CD1c-positive myeloid dendritic cell (primary cell): ENCODE data around the gene PGM5.

ENCODE experiments used
- DNase-seq: peaks from one replicate; pipeline ENCODE4 v3.0.0-alpha.2; 2016; ENCODE audit errors: extremely low spot score

Gene PGM5

GRCh38 chr9:68537616-68537880 is 181.1 kb downstream of the PGM5 start:
- no peak for DNase-seq

- DNase-seq: no peak
Observed at GRCh38 chr9:68538200-68538599, 181.8 kb downstream of the PGM5 start.

DNA sequence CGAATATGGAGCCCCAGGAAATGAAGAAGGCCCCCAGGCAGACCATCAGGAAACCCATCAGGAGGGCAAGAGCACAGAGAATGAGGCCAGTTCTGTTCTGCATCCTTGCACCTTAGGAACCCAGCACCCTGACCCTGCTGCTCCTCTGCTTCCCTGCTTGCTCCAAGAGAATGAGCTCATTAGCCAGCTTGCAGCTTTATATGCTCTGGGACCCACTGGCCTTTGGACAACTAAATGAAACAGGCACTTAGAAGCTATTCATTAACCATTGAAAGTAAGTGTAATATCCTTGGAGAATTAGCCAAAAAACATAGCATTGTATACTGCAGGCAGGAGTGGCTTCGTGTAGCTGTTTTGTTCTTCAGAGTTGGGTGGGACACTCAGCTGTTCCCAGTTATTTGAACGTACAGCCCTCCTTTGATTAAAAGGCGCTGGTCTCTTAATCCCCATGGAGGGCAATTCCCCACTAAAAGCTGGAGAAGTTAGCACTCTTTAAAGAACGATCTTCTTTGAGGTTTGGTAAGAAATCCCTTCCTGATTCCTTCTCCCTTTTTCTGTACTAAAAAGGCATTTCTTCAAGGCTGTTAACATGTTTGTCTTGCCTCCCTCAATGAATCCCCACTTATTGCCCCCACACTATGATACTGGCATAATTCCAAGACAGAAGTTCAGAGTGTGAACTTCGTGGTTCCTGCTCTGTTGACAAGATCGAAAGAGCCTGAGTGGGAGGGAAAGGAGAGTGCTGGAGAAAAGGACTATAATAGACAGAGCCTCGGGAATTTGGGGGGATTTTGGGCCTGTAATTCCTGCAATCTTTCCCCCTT is 184.5 kb downstream of the PGM5 start, which contains the start of gene TMEM252:
TMEM252 (minus strand) TSS at position 172 of the 824 bp plus-strand sequence; CDS start at position 103, 69 bp downstream.
- peak; percentile 13 for DNase-seq

GRCh38 chr9:68541568-68541967 is 185.2 kb downstream of the PGM5 start:
- peak; percentile 17 for DNase-seq

DNA sequence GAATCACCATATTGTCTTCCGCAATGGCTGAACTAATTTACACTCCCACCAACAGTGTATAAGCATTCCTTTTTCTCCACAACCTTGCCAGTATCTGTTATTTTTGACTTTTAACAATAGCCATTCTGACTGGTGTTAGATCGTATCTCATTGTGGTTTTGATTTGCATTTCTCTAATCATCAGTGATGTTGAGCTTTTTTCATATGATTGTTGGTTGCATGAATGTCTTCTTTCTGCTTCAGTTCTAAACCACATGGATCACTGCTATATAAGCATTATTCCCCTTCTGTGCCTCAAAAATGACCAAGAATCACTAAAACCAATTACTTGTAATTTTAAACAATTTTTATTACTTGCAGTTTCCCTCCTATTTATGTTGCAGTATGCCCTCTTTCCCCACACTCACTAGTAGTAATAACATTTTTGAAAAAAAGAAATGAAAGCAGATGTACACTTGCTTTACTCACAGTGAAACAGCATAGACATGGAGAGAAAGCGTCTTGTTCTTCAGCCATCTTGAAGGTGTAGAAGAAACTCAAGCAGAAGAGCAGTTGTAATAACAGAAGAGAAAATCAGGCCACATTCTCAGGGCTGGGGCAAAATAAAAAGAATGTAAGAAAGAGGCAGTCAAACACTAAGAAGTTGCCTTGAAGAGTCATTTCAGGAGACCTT is 188.8 kb downstream of the PGM5 start:
- no peak for DNase-seq

DNA sequence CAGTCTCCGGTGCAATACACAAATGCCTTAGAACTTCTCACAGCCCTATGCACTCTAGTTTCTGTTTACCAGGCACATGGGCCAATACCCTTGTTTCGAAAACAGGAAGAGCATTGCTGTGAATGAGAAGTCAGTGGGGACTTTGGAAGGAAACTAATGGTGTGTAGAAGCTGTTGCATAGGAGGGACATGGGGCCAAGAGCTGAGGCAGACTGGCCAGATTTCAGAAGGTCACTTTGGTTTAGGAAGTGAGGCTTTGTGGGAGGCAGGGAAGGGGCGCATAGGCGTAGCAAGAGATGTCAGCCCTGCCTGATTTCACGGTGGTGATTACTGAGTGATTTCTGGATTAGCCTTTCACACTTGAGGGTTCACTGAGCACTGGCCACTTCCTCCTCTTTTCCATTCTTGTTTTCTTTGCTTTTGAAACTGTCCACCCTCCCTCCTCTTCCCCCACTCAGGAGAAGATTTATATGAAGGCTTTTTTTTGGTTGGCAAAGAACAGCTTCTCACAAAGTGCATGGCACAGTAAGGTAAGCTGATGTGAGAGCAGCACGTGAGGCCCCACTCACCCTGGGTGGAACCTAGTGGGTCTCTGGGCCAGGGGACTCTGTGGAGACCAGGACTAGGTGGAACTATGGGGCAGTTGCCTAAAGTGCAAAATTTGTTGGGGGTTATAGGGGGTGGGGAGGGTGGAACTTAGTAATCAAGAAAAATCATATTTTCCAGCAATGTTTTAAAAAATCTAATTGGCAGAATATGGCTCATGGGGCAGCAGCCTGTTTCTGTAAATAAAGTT is 190.4 kb downstream of the PGM5 start:
- peak; percentile 94 for DNase-seq

DNA sequence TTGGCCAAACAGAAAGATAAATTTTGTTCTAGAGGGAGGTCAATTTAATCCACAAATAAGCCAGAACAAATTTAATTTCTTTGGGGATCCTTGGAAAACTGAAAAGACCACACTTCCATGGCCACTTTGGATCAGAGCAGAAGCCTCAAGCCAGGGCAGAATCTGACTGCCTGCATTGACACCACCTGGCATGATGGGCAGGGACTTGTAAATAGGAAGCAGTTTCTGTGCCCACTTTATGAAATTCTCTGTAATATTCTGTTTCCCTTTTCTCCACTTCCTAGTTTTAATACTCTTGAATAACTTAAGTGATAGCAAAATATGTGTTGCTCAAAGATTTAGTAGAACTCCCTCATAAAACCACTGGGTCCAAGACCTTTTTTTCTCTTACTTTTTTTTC is 191.0 kb downstream of the PGM5 start:
- peak; percentile 87 for DNase-seq

DNA sequence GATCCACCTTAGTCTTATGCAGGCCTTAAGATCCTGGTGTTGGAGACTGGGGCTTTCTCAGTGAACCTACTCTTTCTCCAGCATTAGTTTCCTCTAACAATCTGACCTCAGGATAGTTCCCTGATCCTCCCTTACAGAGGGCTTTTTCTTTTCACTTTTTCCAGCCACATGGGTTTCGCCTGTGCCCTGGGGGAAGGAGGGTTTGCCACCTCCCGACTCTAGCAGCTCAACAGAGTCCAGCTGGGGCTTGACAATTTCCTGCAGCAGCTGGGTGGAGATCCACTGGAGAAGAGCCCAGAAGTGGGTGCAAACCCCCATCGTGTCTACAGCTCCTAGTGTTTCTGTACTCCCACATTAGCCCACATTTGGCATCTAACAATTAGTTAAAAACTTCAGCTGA is 191.8 kb downstream of the PGM5 start:
- no peak for DNase-seq

GRCh38 chr9:68551191-68551590 is 194.8 kb downstream of the PGM5 start:
- DNase-seq: peak; percentile 46

DNA sequence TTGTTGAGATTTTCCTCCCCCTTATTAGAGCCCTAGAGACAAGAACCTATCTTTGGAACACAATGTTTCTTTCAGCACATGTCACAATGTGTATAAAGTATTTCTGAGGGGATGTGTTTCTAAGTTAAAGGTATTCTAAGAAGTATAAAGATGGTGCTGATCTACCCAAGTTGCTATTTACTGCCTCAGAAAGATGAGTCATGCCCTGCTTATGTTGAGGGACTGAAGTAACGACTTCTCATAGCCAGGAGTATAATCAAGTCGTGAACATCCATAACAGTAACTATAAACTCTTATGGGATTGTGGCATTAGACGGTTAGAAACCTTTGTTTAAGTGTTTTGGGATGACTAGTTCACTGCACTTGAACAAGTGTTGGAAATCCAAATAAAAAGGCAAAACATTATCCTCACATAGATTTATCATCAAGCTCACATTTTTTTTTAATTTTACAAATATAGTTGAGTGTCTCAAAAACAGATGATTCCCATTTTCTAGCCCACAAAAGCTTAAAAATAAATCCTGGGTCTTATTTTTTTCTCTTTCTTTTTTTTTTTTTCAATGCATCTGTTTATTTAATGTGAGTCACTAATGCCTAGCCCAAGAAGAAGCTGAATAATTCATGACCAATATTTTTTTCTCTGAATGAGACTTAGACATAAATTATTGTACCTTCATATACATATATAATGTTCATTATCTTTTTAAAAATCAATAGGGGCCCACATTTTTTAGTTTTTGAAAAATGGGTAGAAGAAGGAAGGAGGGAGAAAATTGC is 196.5 kb downstream of the PGM5 start:
- no peak for DNase-seq

- no peak for DNase-seq
Observed at GRCh38 chr9:68555437-68556150, 199.2 kb downstream of the PGM5 start.

DNA sequence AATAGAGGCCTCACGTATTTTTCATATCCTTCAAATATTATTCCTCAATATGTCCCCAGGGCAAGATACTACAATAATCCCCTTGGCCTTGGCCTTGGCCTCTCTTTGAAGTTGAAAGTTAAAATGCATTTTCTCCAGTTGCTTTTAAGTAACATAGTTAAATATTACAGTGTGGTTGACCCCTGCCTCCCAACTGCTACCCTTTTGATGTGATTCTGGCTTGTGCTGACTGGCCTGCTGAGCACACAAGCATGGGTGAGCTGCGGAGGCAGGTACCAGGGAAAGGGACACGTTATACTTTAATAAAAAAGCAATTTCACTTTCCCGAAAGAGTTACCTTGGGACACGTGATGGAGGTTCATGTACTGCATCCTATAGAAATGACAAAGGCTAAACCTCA is 202.1 kb downstream of the PGM5 start:
- no peak for DNase-seq

- DNase-seq: peak; percentile 63
Observed at GRCh38 chr9:68560071-68560844, 203.8 kb downstream of the PGM5 start.

- no peak for DNase-seq
Observed at GRCh38 chr9:68562461-68562860, 206.1 kb downstream of the PGM5 start.

DNA sequence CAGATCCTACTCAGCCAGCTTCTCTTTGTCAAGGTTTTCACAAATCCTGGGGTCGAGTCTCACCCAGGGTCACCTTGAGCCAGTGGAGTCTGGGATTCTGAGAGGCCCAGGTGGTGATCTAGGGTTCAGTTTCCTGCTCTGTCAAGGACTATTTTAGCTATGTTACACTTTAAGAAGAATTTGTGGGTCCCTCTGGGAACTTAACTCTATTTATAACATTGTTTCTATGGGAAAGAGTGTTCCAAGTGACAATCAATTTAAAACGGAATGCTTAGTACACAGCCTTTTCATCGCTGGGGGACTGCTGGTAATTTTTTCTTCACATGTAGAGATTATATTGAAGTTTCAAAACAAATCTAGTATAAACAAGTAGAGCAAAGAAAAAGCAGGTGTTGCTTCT is 211.2 kb downstream of the PGM5 start:
- no peak for DNase-seq

DNA sequence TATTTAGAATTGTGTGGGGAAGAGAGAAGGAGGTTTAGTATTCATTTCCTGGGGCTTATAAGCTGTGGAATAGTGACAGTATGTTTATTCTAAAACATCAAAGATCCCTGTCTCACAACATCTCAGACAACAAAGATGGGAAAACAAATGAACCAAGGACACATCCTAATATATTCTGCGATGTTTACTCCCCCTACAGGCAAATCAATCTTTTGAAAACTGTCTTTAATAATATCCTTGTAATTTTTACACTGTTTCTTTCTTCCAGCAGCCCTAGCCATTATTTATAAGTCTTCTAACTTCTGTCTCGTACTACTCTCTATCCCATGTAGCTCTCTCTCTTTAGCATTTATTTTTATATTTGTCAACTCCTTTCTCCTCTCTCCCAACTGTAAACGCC is 217.7 kb downstream of the PGM5 start:
- no peak for DNase-seq

GRCh38 chr9:68575817-68576216 is 219.4 kb downstream of the PGM5 start:
- DNase-seq: no peak

GRCh38 chr9:68577774-68578591 is 221.6 kb downstream of the PGM5 start:
- DNase-seq: peak; percentile 37
